Measurements from ENCODE around the gene MATCAP1.

Gene MATCAP1

DNA sequence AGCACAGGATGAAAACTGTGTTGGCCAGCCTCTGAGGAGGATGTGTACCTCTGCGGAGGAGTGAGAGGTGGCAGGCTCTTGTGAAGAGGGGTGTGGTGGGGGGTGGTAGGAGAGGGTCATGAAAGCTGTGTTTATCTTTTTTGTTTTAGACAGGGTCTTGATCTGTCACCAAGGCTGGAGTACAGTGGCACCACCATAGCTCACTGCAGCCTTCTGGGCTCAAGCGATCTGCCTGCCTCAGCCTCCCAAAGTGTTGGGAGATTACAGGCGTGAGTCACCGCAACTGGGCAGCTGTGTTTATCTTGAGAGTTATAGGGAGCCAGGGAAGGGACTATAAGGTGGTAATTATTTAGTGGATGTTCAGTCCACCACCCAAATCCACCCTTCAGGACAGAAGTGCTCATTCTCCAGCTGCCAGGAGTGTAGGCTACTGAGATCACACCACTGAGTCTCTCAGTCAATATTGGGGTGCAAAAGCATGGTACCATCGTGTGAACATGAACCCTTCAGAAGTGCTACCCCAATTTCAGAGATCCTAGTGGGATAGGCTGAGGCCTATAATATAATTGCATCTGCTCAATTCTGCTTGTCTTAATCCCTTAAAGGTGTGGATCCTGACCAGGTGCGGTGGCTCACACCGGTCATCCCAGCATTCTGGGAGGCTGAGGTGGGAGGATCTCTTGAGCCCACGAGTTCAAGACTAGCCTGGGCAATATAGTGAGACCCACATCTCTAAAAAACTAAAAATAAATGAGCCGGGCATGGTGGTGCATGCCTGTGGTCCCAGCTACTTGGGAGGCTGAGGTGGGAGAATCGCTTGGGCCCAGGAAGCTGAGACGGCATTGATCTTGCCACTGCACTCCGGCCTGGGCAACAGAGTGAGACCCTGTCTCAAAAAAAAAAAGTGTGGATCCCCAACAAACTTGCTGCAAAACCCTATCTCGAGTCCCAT lies 7.0 kb upstream of the MATCAP1 start:
- no peak for DNase-seq

GRCh38 chr16:67190041-67190440 lies 6.3 kb upstream of the MATCAP1 start, which contains the start of gene EXOC3L1:
EXOC3L1 (minus strand) TSS chr16:67190136; CDS start chr16:67189676, 460 bp downstream.
- DNase-seq, result no peak

DNA sequence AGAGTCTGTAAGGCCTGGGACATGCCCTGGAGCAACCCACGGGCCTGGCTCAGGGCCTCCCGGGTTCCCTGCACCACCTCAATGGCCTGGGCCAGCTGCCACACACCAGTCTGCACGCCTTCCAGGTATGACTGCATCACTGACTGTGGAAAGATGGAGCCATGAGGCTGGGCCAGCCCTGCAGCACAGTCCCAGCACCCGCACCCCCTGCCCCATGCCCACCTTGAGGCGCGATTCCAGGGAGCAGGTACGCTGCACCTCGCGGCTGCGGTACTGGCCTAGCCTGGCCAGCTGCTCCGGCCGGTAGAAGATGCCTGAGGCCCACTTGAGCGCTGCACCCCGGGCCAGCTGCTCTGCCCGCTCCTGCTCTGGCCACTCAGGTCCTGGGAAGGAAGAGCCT lies 5.0 kb upstream of the MATCAP1 start:
- DNase-seq, result no peak

- DNase-seq, result no peak
These were observed 4.6 kb upstream of the MATCAP1 start for GRCh38 chr16:67188323-67188722.

DNA sequence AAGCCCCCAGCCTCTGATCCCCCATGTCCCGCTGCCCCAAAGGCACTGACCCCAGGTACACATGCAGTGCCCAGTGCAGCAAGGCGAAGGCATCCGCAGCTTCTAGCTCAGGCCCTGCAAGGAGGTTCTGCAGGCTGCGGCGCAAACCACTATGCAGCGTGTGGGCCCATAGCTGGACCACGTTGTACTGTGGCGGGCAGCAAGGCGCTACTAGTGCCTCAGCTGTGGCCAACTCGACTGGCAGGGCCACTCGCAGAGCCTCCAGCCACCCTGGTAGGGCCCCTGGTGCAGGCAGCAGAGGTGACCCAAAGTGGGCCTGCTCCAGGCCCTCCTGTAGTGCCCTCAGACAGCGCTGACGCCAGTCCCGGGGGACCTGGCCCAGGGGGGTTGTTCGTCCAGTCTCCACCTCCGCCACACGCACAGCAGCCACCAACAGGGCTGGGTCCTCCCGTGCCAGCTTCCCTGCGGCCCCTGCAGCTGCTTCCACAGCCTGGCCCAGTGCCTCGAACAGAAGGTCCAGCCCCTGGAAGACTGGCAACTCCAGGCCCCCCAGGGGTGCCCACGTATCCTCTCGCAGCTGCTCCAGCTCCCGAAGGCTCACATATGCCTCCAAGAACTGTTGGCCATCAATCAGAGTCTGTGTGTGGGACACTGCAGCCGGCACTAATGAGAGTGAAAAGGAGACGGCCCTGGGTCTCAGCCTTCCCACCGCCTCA lies 3.6 kb upstream of the MATCAP1 start:
- no peak for DNase-seq

DNA sequence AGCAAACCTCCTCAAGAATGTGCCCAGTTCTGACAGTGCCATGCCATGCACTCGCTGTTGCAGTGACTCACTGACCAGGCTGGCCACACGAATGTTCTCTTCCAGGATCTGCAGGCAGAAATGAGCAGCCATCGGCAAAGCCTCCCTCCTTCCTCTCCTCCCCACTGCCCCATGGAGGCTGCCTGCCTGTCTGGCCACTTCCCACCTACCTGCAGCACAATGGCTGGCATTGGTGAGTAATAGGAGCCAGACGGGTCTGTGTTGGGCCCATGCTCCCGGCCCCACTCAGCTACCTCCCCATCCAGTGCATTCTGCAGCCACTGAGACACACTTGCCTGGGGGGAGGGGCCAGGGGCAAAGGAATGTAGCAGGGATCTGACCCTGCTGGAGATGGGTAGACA lies 2.8 kb upstream of the MATCAP1 start:
- no peak for DNase-seq

DNA sequence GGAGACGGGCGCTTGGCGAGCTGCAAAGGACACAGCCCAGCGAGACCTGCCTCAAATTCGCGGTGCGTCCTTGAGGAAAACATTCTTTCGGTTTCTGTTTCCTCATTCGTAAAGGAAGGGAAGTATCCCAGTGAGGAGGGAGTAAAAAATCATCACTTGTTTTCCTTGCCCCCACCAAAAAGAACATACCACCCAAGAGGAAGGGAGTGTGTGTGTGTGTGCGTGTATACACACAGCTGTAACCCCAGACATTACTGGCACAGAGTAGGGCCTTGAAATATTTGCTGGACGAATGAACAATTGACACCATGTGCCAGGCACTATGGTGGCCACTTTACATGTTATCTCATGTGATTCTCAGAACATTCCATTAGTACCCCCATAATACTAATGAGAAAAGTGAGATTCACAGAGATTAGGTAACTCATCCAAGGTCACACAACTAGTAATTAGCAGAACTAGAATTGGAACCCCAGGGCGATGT lies 1.9 kb upstream of the MATCAP1 start:
- DNase-seq, result no peak

DNA sequence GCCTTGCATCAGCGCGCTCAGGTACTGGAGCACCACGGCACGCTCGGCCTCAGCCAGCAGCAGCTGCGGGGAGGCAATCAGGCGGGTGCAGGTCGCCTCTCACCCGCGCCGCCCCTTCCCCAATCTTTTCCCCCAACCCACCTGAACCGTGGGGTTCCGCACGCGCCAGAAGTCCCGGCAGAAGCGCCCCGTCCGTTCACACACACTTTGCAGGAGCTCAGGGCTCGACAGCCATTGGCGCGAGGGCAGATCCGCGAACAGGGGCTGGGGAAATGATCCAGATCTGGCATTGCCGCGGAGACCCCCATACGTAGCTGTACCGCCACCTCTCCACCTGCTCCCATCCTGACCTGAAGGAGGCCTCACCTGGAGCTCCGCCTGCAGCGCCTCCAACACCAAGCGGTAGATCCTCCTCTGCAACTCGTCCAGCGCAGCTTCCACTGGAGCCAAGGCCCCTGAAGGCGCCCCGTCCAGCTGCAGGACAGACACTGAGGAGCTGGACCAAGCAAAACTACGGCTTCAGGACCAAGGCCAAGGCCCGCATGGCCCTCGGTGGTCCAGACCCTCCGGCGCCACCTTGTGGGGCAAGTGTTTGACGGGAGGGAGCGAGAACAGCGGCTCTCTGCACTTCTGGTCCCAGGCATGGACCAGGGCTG lies 1.4 kb upstream of the MATCAP1 start:
- peak; percentile 85 for DNase-seq

- no peak for DNase-seq
These were observed 761 bp upstream of the MATCAP1 start for GRCh38 chr16:67184453-67184994.

DNA sequence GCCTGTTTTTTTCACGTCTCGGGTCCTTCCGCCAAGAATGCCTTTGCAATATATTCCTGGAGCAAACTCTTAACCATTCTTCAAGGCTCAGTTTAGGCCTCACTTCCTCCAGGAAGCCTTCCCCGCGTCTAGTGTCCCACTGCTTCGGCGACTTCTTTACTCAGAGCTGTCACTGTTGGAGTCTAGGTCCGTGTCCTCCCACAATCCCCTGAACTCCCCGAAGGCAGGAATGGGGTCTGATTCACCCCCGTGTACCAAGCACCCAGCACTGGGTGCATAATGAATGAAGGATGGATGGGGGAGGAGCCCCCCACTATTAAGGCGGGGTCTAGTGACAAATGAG lies 508 bp downstream of the MATCAP1 start:
- no peak for DNase-seq

DNA sequence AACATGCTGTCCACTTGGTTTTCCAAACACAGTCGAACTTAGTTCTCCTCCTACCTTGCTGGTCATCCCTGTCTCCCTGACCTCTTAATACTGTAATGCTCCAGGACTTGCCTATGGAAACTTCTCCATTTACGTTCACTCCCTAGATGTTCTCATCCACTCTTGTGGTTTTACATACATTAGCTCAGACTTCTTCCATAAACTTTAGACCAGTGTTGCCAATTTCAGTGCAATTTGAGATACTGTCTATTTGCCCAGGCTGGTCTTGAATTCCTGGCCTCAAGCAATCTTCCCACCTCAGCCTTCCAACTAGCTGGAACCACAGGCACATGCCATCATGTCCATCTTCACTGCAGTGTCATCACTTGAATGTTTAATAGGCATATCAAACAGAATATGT lies 1.5 kb downstream of the MATCAP1 start:
- no peak for DNase-seq

DNA sequence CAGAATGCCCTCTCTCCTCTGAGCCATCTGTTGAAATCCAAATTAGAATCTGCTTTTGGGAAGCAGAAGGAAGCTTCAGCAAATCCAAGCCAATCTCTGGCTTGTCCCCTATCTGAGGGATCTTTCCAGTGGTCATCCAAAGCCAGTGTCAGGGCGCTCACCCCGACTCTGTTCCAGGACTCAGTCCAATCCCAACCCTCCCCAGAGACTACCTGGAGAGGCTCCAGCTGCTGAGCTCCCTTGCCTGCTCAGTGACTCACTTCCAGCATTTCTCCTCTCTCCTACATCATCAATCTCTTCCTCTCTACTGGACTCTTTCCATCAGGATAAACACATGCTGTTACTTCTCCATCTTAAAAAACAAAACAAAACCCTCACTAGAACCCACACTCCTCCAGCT lies 2.4 kb downstream of the MATCAP1 start:
- no peak for DNase-seq

GRCh38 chr16:67180166-67180565 lies 3.6 kb downstream of the MATCAP1 start:
- no peak for DNase-seq

GRCh38 chr16:67179421-67180080 lies 4.2 kb downstream of the MATCAP1 start:
- no peak for DNase-seq

- peak; percentile 57 for DNase-seq
These were observed 5.7 kb downstream of the MATCAP1 start for GRCh38 chr16:67177743-67178699.

GRCh38 chr16:67176662-67177061 lies 7.1 kb downstream of the MATCAP1 start:
- DNase-seq, result no peak

GRCh38 chr16:67174706-67175231 lies 9.0 kb downstream of the MATCAP1 start:
- no peak for DNase-seq

DNA sequence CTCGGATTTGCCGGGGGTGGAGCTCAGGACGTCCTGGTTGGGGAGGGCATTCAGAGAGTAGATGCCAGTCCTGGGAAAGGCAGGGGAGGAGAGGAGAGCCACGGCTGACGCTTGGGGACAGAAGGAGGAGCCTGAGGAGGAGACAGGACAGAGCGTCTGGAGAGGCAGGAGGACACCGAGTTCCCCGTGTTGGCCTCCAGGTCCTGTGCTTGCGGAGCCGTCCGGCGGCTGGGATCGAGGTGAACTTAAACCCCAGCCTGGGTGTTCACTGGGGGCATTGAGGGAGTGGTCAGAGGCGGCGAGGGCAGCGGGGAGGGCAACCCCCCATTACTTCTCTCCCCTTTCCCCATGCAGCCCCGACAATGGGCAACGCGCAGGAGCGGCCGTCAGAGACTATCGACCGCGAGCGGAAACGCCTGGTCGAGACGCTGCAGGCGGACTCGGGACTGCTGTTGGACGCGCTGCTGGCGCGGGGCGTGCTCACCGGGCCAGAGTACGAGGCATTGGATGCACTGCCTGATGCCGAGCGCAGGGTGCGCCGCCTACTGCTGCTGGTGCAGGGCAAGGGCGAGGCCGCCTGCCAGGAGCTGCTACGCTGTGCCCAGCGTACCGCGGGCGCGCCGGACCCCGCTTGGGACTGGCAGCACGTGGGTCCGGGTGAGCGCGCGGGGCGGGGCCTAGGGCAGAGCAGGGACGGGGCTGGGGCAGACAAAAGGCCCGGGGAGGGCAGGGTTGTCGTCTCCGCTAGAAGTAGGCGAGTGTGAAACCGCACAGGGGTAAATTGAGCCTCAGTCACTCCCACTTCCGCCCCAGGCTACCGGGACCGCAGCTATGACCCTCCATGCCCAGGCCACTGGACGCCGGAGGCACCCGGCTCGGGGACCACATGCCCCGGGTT lies 9.7 kb downstream of the MATCAP1 start:
- peak; percentile 59 for DNase-seq

GRCh38 chr16:67173323-67173722 lies 10.4 kb downstream of the MATCAP1 start:
- DNase-seq, result no peak

All from activated naive CD4-positive, alpha-beta T cell treated with anti-CD3 and anti-CD28 coated beads, Interleukin-2, amount 50 U/mL, for 16 hours (primary cell).